Spleen (tissue), 7 donors: ENCODE data around the gene COX7A2L.

Experiments used
- POLR2AphosphoS5 ChIP-seq, 3 donors: sonication (generic); formaldehyde crosslinking; IDR thresholded peaks; one replicate each; pipeline ENCODE4 v1.5.1; 2017; ENCODE audit warnings: antibody characterized with exemption in 3 of 3
- TF ChIP-seq, protein P1 (sequence below), 11 experiments: fragments of 200-600 bp in 7 of 11; fragments of 450-650 bp in 4 of 11; sonication (generic) in 4 of 11; IDR thresholded peaks in 8 of 11; conservative IDR thresholded peaks in 3 of 11; 1 replicate in 7 of 11; 2 replicates in 4 of 11; pipeline versions ENCODE4 v1.4.0 to v1.8.0; 2016 to 2021; ENCODE audit warnings: antibody characterized with exemption in 11 of 11, inconsistent platforms in 4 of 11, mild to moderate bottlenecking in 1 of 11
- donor health status: DM: no; HTN: no; CAD: no; lungs with moderate emphysema.
- donor health status: DM: no; HTN: no; CAD: no.
- donor health status: DM: no; HTN: no; CAD: no.

- TF ChIP-seq, protein P1, sequence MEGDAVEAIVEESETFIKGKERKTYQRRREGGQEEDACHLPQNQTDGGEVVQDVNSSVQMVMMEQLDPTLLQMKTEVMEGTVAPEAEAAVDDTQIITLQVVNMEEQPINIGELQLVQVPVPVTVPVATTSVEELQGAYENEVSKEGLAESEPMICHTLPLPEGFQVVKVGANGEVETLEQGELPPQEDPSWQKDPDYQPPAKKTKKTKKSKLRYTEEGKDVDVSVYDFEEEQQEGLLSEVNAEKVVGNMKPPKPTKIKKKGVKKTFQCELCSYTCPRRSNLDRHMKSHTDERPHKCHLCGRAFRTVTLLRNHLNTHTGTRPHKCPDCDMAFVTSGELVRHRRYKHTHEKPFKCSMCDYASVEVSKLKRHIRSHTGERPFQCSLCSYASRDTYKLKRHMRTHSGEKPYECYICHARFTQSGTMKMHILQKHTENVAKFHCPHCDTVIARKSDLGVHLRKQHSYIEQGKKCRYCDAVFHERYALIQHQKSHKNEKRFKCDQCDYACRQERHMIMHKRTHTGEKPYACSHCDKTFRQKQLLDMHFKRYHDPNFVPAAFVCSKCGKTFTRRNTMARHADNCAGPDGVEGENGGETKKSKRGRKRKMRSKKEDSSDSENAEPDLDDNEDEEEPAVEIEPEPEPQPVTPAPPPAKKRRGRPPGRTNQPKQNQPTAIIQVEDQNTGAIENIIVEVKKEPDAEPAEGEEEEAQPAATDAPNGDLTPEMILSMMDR (IDR thresholded peaks at IDR 0.05 in 8 of 11, conservative IDR thresholded peaks at IDR 0.05 in 3 of 11): no peak
- no peak for TF ChIP-seq POLR2AphosphoS5 (IDR thresholded peaks at IDR 0.05)
These were observed 33.9 kb downstream of the COX7A2L start for GRCh38 chr2:42327125-42327524.
